Gastroesophageal sphincter (tissue), 4 donors: ENCODE results near the gene CALML5. TPM values are rescaled to one million over a fixed set of nuclear protein-coding genes. Genes with fewer than 3 reads are reported as not detected.

ENCODE experiments used
- ATAC-seq: fragments of 150-250 bp; one replicate; pipeline ENCODE4 v1.9.1; 2016; ENCODE audit warnings: mild to moderate bottlenecking, moderate library complexity
- H3K27ac ChIP-seq, 4 donors: fragments of 200-600 bp; sonication (generic) in 3 of 4; 1 replicate in 3 of 4; 2 replicates in 1 of 4; pipeline ENCODE4 v1.5.1; 2016 to 2019
- H3K27me3 ChIP-seq: fragments of 200-600 bp; sonication (generic); one replicate; pipeline ENCODE4 v1.5.1; 2019
- H3K36me3 ChIP-seq, 2 donors: fragments of 200-600 bp; sonication (generic); one replicate each; pipeline ENCODE4 v1.5.1; 2019; ENCODE audit warnings: control low read depth in 1 of 2
- H3K4me1 ChIP-seq, 3 donors: fragments of 200-600 bp; sonication (generic); 1 replicate in 2 of 3; 2 replicates in 1 of 3; pipeline ENCODE4 v1.5.1; 2016 to 2019; ENCODE audit warnings: control low read depth in 2 of 3
- H3K4me3 ChIP-seq, 2 donors: fragments of 200-600 bp; sonication (generic); one replicate each; pipeline ENCODE4 v1.5.1; 2019; ENCODE audit warnings: mild to moderate bottlenecking in 1 of 2, moderate library complexity in 1 of 2
- H3K9me3 ChIP-seq, 3 donors: fragments of 200-600 bp; sonication (generic); one replicate each; pipeline ENCODE4 v1.5.1; 2017 to 2019; ENCODE audit warnings: control low read depth in 2 of 3
- CTCF ChIP-seq, 4 experiments: fragments of 200-600 bp in 2 of 4; fragments of 450-650 bp in 2 of 4; sonication (generic) in 1 of 4; IDR thresholded peaks; one replicate each; pipeline ENCODE4 v1.5.1; 2017 to 2019; ENCODE audit warnings: antibody characterized with exemption in 4 of 4, mild to moderate bottlenecking in 2 of 4, moderate library complexity in 2 of 4
- EP300 ChIP-seq: sonication (generic); formaldehyde crosslinking; IDR thresholded peaks from one replicate; pipeline ENCODE4 v1.6.1; 2017; ENCODE audit warnings: antibody characterized with exemption, mild to moderate bottlenecking
- POLR2A ChIP-seq, 2 donors: fragments of 450-650 bp; IDR thresholded peaks; one replicate each; pipeline ENCODE4 v1.6.1; 2017; ENCODE audit warnings: antibody characterized with exemption in 2 of 2, mild to moderate bottlenecking in 2 of 2, moderate library complexity in 1 of 2
- POLR2AphosphoS5 ChIP-seq: sonication (generic); formaldehyde crosslinking; IDR thresholded peaks from one replicate; pipeline ENCODE4 v1.6.1; 2017; ENCODE audit warnings: antibody characterized with exemption
- WGBS, 2 donors: methylation state at CpG; one replicate each; pipeline ENCODE4 v1.1.5; 2018; ENCODE audit warnings: low coverage in 1 of 2; 5-methylcytosine and 5-hydroxymethylcytosine counted together
- total RNA-seq, 4 donors: library from RNA; depleted of rRNA; stranded (reverse); fragments of >200 nt; gene quantifications; one replicate each; pipeline ENCODE4 v1.1.0, GENCODE V29; 2016

Gene CALML5
- total RNA-seq, 4 donors from 2014 or later, result not detected

GRCh38 chr10:5490032-5490431 lies 9.3 kb downstream of the CALML5 start:
- WGBS, 2 donors, result 76 to 93% methylated on average over 4 of the region's 4 CpGs
- no peak for TF ChIP-seq POLR2AphosphoS5
- TF ChIP-seq CTCF (IDR thresholded peaks at IDR 0.05), result no peak
- TF ChIP-seq POLR2A (IDR thresholded peaks at IDR 0.05), result no peak
- no peaks in the 10 kb centered on the region for H3K36me3 ChIP-seq
- no peaks in the 10 kb centered on the region for H3K4me1 ChIP-seq
- no peak overlapping the region for H3K4me3 ChIP-seq
- ATAC-seq, result no peak
- H3K9me3 ChIP-seq, result peaks cover 0 to 15% (median 0%) of the 10 kb centered on the region in 3 donors
- no peak overlapping the region for H3K27ac ChIP-seq
- no peaks in the 10 kb centered on the region for H3K27me3 ChIP-seq

DNA sequence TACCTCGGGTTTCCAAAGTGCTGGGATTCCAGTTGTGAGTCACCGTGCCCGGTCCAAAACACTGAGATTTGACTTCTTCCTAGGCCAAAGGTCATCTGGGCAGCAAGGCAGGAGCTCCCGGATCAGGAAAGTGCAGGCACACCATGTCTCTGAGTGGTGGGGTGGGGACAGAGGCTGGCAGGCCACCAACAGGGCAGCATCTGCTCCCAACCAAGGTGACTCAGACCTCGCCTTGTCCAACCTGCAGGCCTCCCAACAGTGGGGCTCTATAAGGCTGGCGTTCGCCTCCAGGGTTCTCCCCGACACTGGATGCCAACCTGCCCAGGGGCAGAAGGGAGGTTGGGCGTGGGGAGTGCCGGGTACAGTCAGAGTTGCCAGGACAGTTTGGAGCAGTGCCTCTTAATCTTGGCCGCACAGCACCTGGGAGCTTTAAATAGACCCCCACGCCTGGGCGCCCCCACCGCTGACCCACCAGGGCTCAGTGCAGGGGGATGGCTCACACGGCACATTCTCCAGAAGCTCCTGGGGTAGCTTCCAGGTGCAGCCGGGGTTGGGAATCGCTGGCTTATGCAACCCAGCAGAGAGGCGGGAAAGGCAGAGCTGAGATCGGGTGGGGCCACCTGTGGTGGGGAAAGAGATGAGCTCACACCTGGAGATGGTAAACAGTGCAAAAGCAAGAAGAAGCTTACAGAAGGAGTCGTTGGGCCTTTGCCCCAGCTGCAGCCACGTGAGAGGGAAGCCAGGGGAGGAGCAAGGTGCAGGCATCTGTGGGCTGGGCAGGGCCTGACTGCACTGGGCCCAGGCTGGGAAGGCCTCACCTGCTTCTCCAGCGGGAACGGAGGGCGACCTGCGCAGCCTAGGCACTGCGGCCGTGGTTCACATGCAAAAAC lies 10.9 kb downstream of the CALML5 start:
- H3K36me3 ChIP-seq, result no peaks in the 10 kb centered on the region
- 20 to 80% methylated on average over 1 to 3 of the region's 27 CpGs for WGBS, 2 donors
- no peak for ATAC-seq
- H3K27ac ChIP-seq, result no peak overlapping the region
- H3K4me3 ChIP-seq, result no peak overlapping the region
- H3K27me3 ChIP-seq, result no peaks in the 10 kb centered on the region
- H3K9me3 ChIP-seq, result peaks cover 0 to 15% (median 0%) of the 10 kb centered on the region in 3 donors
- no peak for TF ChIP-seq EP300
- no peak for TF ChIP-seq POLR2A (IDR thresholded peaks at IDR 0.05)
- TF ChIP-seq CTCF (IDR thresholded peaks at IDR 0.05), result no peak
- TF ChIP-seq POLR2AphosphoS5, result no peak
- H3K4me1 ChIP-seq, result no peaks in the 10 kb centered on the region

- WGBS, 2 donors, result 74 to 85% methylated on average over 4 to 7 of the region's 9 CpGs
- no peak overlapping the region for H3K4me3 ChIP-seq
- H3K27ac ChIP-seq, result no peak overlapping the region
- H3K9me3 ChIP-seq, result peaks cover 0 to 2% (median 0%) of the 10 kb centered on the region in 3 donors
- no peaks in the 10 kb centered on the region for H3K36me3 ChIP-seq
- H3K4me1 ChIP-seq, result no peaks in the 10 kb centered on the region
- ATAC-seq, result no peak
- TF ChIP-seq EP300 (no peak), POLR2AphosphoS5 (no peak), CTCF (IDR thresholded peaks at IDR 0.05) (no peak), POLR2A (IDR thresholded peaks at IDR 0.05) (no peak)
- no peaks in the 10 kb centered on the region for H3K27me3 ChIP-seq
These were observed 12.5 kb downstream of the CALML5 start for GRCh38 chr10:5486853-5487235.

DNA sequence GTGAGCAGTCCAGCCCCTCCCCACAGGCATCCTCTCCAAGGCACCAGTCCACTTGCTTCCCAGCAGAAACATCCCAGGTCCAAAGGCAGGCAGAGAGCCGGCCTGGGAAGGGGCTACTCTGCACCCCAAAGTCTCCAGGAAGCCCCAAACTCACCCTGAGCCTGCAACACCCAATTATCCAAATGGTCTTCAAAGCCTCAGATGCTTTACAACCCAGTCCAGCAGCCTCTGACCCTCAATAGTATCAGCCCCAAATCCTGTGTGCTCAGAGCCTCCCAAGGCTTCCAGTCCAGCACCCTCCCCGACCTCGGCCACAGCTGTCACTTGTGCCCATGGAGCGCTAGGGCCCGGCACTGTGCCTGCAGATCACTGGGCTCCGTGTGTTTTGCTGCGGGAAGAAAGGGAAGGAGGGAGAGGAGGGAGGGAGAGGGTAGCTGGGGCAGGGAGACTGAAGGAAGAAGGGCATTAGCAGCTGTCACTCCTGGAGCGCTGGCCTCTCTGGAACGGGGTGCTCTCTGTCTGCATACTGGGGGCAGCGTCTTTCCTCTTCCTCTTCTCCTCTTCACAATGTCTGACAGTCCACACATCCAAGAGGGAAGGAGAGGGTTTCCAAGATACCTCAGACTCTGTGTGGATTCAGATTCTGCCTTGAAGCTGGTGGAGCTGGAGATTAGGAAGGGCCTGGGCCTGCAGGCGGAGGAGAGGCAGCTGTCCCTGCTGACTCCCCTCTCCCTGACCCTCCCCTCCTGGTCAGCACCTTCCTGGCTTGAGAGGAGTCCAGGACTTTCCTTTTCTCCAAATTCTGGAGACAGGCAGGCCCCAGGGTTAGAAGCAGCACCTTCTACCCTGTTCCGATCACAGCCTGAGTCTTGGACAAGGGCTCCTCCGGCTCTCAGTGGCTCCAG lies 13.2 kb downstream of the CALML5 start:
- H3K4me3 ChIP-seq, result no peak overlapping the region
- H3K4me1 ChIP-seq, result no peaks in the 10 kb centered on the region
- ATAC-seq, result no peak
- no peaks in the 10 kb centered on the region for H3K27me3 ChIP-seq
- H3K36me3 ChIP-seq, result no peaks in the 10 kb centered on the region
- 83 to 87% methylated on average over 1 to 7 of the region's 13 CpGs for WGBS, 2 donors
- no peaks in the 10 kb centered on the region for H3K9me3 ChIP-seq
- TF ChIP-seq POLR2A (IDR thresholded peaks at IDR 0.05) (no peak), CTCF (IDR thresholded peaks at IDR 0.05) (no peak), POLR2AphosphoS5 (no peak), EP300 (no peak)
- H3K27ac ChIP-seq, result no peak overlapping the region
